SHP77 (cell line): ENCODE measurements around the gene WDR88.
A peak's percentile ranks its signal among the peaks of the same experiment; 100 is the strongest.
"Not testable (repeated sequence)": the region's sequence is repeated elsewhere in the genome, so short reads cannot be mapped to it uniquely, and the experiment has no call there.

Source experiments
- DNase-seq, 2 experiments: peaks; one replicate each; lab custom pipeline; 2025; lab: John Stamatoyannopoulos, UW

Gene WDR88, protein sequence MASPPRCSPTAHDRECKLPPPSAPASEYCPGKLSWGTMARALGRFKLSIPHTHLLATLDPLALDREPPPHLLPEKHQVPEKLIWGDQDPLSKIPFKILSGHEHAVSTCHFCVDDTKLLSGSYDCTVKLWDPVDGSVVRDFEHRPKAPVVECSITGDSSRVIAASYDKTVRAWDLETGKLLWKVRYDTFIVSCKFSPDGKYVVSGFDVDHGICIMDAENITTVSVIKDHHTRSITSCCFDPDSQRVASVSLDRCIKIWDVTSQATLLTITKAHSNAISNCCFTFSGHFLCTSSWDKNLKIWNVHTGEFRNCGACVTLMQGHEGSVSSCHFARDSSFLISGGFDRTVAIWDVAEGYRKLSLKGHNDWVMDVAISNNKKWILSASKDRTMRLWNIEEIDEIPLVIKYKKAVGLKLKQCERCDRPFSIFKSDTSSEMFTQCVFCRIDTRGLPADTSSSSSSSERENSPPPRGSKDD

GRCh38 chr19:33132021-33132420, at the start of gene WDR88:
Gene WDR88, plus strand, starts transcription at chr19:33132114. Its CDS starts 56 bp downstream, at chr19:33132170.
- DNase-seq = no peak

DNA sequence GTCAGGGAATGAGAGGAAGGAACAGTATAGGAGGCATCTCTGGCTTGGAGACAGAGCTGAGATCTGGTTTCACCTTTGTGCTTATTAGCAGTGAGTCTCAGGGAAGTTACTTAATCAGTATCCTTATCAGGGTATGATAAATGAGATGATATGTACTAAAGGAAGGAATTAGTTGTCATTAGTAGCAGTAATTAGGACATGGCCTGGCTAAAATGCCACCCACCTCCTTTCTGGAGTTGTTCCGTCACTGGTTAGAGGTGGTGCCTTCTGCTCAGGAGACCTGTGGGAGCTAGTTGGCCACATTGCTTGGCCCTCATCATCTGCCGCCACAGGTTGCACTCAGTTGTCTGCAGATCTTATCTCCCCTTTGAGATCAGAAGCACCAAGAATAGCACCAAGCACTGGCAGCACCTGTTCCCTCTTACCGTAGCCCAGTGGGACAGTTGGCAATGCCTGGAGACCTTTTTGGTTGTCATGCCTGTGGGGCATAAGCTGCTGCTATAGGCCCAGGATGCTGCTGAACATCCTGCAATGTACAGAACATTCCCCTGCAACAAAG, 46.3 kb upstream of the WDR88 start:
- no peak for DNase-seq

GRCh38 chr19:33086955-33087354, 45.0 kb upstream of the WDR88 start:
- DNase-seq = no peak

DNA sequence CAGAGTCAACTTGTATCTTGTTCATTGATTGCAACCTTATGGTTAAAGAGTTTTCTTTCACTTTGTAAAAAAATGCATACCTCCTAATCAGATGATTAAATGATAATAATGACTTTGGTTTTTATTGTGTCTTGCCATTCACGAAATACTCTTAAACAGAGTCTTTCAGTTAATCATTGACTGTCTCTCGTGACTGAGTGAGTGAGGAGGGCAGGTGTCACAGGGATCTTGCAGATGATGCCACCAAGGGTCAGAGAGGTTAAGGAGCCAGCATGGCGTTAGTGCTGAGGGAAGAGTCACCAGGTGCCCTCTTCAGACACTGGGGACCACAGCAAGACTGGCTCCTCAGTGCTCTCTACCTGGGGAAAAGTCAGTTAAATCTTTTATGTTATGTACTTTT, 42.9 kb upstream of the WDR88 start:
- no peak for DNase-seq

DNA sequence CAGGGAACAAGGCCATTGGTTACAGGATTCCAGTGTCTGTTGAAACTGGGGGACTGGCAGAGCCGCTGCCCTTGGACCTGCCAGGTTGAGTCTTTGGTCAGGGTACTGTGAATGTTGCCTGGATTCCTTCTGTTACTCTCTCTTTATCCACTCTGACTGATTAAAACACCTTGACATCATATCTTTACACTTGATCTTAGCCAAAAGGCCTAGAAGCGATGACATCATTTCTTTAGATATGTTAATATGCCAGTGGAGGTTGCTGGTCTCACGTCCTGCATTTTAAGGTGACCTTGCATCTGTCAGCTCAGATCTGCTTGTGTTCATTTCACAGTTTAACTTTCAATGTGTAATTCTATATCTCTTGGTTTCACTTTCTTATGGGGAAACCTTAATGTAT, 41.7 kb upstream of the WDR88 start:
- DNase-seq = no peak

- DNase-seq = no peak
Measured at GRCh38 chr19:33093420-33094210, 38.3 kb upstream of the WDR88 start.

GRCh38 chr19:33094436-33095067, 37.4 kb upstream of the WDR88 start:
- DNase-seq = no peak

- DNase-seq = no peak
Measured at GRCh38 chr19:33096005-33096404, 35.9 kb upstream of the WDR88 start.

DNA sequence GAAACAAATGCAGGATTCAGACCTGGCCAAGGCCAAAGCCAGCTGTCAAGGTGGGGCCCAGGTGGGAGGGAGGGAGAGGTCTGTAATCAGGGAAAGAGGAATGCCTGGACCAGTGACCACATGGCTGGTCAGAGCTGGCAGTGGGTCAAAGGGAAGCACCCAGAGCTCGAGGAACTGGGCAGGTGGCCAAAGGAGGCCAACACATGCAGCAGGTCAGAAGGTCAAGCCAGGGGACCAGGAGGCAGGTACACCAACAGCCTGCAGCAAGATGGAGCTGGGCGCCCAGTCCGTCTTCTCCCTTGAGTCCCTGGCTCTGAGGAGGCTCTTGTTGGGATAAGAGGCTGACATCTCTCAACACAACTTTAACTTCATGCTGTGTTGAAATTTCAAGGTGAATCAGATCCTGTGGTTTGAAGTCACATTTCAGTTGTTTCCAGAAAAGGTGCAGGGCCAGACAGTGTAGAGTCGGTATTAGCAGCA, 33.8 kb upstream of the WDR88 start:
- no peak for DNase-seq

DNA sequence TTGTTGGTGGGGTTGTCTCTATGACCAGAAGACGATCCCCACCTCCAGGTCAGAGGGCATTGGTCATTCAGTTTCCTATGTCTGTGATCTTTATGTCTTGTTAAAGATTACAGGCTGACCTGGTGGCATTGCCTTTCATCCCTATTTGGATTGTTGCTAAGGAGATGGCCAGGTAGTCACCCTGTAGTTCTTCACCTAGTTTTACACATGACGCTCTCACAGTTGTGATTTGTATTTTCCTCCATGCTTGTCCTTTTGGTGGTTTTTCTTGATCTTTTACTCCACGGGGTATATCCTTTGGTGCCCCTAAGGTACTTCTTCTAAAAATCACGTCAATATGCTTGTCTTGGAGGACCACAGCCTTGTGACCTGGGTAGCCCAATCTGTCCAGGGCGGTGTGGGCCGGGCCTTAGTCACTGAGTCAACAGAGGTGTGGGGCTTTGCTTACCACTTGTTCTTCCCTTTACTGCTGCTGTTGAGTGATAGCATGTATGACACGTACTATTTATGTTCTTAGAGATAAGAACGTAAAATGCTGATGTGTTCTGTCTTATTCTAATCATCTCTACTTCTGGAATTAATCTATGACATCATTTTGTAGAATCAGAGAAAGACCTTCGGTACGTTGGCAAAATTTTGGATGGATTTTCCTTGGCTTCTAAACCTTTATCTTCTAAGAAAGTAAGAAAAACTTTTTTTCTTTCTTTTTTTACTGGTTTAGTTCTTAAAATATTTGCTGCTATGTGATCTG, 30.8 kb upstream of the WDR88 start:
- DNase-seq = no peak

- no peak for DNase-seq
Measured at GRCh38 chr19:33102893-33103292, 29.0 kb upstream of the WDR88 start.

- DNase-seq = no peak
Measured at GRCh38 chr19:33108161-33108560, 23.8 kb upstream of the WDR88 start.

GRCh38 chr19:33110137-33110910, 21.6 kb upstream of the WDR88 start:
- DNase-seq = no peak

DNA sequence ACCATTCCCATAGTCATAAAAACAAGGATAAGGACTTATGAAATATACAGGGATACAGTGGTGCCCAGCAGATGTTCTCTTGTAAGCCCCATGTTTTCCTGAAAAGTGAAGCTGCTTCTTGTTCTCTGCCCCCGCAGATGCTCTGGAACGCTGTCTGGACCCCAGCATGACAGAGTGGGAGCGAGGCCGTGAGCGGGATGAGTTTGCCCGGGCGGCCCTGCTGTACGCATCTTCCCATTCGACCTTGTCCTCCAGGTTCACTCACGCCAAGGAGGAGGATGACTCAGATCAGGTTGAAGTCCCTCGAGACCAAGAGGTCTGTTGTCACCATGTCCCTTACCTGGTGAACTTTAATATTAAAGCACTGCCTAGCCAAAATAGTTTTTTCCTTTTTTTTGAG, 20.3 kb upstream of the WDR88 start:
- DNase-seq = no peak

- no peak for DNase-seq
Measured at GRCh38 chr19:33114312-33114711, 17.6 kb upstream of the WDR88 start.

- DNase-seq = no peak
Measured at GRCh38 chr19:33117501-33117900, 14.4 kb upstream of the WDR88 start.

DNA sequence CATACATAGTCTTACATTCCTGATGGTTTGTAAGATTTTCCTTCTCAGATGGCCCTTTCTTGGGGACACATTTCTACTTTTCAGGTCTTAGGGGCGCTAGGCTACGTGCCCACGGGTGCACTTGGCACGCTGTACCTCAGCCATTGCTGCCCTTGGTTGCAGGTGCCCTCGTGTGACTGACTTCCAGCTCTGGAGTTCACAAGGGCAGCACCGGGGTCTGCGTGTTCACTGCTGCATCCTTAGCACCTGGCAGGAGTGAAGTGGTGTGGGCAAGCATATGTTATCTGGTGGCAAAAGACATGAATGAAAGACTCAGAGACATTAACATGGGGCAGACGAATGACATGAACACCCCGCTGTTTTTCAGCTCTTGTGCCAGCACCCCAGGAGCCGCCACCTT, 13.3 kb upstream of the WDR88 start:
- DNase-seq = no peak

DNA sequence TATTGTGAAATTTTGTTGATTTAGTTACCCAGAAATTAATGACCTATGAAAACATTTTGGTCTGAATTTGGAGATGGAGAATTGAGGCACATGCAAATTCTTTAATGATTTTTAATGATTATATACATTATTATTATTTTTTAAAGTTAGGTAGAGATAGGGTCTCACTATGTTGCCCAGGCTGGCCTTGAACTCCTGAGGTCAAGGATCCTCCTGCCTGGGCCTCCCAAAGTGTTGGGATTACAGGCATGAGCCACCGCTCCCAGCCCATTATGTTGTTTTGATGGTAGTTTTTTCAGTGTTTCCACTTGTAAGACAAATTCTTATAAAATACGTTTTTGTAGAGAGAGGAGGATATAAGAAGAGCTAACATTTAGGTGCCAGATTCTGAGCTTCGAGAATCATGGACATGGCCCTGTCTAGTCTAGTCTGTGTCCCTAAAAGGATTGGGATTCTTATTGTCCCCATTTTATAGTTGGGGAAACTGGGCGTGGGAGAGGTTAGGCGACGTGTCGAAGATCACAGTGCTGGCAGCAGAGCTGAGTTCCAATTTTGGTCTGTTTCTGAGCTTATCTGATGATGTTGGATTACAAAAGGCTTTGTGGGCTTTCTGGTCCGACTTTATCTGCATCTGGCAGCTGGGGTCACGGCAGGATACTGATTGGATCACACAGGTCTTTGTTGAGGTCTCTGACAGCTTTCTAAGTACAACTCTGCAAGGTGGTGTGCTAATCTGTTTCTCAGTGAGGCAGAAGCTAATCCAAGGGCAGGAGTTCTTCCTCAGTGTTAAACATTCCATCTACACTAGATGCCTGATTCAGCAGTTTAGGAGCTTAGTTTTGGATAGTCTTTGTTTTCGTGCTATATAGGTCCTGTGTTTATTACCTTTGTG, 7.5 kb upstream of the WDR88 start:
- DNase-seq = no peak

GRCh38 chr19:33125929-33126388, 6.0 kb upstream of the WDR88 start:
- DNase-seq = peak; percentile 34 to 47

DNA sequence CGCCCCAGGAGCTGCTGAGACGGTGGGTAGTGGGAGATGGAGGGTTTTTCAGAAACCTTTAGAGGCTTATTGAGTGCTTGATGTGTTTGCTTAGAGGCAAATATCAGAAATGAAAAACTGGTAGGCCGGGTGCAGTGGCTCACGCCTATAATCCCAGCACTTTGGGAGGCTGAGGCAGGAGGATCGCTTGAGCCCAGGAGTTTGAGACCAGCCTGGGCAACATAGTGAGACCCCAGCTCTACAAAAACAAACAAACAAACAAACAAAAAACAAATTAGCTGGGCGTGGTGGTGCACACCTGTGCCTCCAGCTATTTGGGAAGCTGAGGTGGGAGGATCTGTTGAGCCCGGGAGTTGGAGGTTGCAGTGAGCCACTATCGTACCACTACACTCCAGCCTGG, 5.2 kb upstream of the WDR88 start:
- DNase-seq = not testable (repeated sequence)
